Calu3 (cell line): ENCODE results near the gene BCOR. TPM values are rescaled to one million over a fixed set of nuclear protein-coding genes. Genes with fewer than 3 reads are reported as not detected.

Experiments
- BruUV-seq: library from RNA; stranded (reverse); fragments of 400-500 nt; replicated peaks from 2 replicates; lab custom pipeline; 2021; lab: Mats Ljungman, UMichigan
- CTCF ChIA-PET: fragments of 300-600 bp; sonication (Branson Sonifier 250); formaldehyde crosslinking; loops from one replicate; lab custom pipeline; 2022; ENCODE audit warnings: antibody characterized with exemption; lab: Charles Lee
- DNase-seq: peaks from one replicate; pipeline ENCODE4 v3.0.0; 2022
- H3K27ac Mint-ChIP-seq: one replicate; pipeline ENCODE4 v1.8.0; 2022; ENCODE audit warnings: mixed read lengths; ENCODE audit not compliant: unreplicated experiment
- H3K27me3 Mint-ChIP-seq: one replicate; pipeline ENCODE4 v1.8.0; 2022; ENCODE audit warnings: mixed read lengths; ENCODE audit not compliant: unreplicated experiment
- H3K36me3 Mint-ChIP-seq: one replicate; pipeline ENCODE4 v1.8.0; 2022; ENCODE audit warnings: mild to moderate bottlenecking, moderate library complexity, mixed read lengths; ENCODE audit not compliant: insufficient read depth, unreplicated experiment
- H3K4me1 Mint-ChIP-seq: one replicate; pipeline ENCODE4 v1.8.0; 2022; ENCODE audit warnings: mild to moderate bottlenecking, low read depth, mixed read lengths; ENCODE audit not compliant: unreplicated experiment
- H3K4me3 Mint-ChIP-seq: one replicate; pipeline ENCODE4 v1.8.0; 2022; ENCODE audit warnings: mild to moderate bottlenecking, low read depth, moderate library complexity, mixed read lengths; ENCODE audit not compliant: unreplicated experiment
- H3K9me3 Mint-ChIP-seq: one replicate; pipeline ENCODE4 v1.8.0; 2022; ENCODE audit warnings: low read depth, mixed read lengths; ENCODE audit not compliant: unreplicated experiment
- CTCF ChIP-seq: fragments of 200-600 bp; IDR thresholded peaks from one replicate; pipeline ENCODE4 v1.8.0; 2022; ENCODE audit warnings: antibody characterized with exemption; ENCODE audit not compliant: unreplicated experiment
- intact Hi-C: fragments of 100-400 bp; cut with micrococcal nuclease; formaldehyde crosslinking; loops from one replicate; pipeline ENCODE4 v1.10.0; 2022; ENCODE audit not compliant: unreplicated experiment
- total RNA-seq: library from RNA; stranded (reverse); gene quantifications from 2 replicates; pipeline ENCODE4 v1.2.3, GENCODE V29; 2022

The BCOR gene
- total RNA-seq, 1 experiment from 2014 or later, result 21.1 TPM

- no peak for TF ChIP-seq CTCF
- no peak overlapping the region for H3K27ac Mint-ChIP-seq
- peaks cover 24% of the 10 kb centered on the region for H3K27me3 Mint-ChIP-seq
- DNase-seq, result no peak
- CTCF ChIA-PET, result interaction anchor here (0.7 kb wide), 1 partner anchor 71 kb away, joined by 3 read pairs; no protein-coding TSS in a partner anchor
- peak overlapping the region; percentile 83 for H3K4me3 Mint-ChIP-seq
- H3K36me3 Mint-ChIP-seq, result peaks cover 53% of the 10 kb centered on the region
- peaks cover 39% of the 10 kb centered on the region for H3K4me1 Mint-ChIP-seq
- H3K9me3 Mint-ChIP-seq, result no peaks in the 10 kb centered on the region
- BruUV-seq, result no TSS peak
- intact Hi-C loops, result loop anchor here (10.0 kb wide), 1 partner anchor 279 kb away; no protein-coding TSS in a partner anchor
Observed at GRCh38 chrX:40093586-40093985, 4.2 kb downstream of the BCOR start.

DNA sequence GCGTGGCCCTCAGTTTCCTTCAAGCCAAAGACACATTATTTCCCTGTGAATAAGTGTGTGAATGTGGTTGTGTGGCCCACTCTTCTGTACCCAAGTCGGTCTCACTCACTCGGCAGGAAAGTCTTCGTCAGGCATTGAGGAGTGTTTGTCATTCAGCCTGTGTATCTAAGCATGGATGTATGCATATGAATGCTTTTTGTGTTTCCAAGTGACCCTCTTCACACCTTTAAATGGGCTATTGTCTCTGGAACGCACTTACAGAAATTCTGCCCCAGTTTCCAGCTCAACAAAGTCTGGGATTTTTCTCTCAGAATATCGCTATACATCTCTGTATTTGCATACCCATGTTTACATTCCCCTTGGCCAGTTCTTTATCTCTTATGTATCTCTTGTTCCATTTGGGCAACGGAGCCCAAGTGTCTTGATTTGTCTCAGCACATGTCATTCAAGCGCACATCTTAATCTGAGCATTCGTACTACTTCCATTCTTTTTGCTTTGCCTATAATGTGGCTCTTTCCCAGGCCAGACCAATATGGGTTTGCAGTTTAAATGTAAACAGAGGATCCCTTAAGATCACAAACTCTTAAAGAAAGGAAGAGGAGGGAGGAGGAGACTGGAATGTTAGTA is 4.8 kb downstream of the BCOR start:
- TSS peak; percentile 9 for BruUV-seq
- peak overlapping the region; percentile 36 for H3K4me3 Mint-ChIP-seq
- no peak for DNase-seq
- intact Hi-C loops, result loop anchor here (10.0 kb wide), 1 partner anchor 278 kb away; no protein-coding TSS in a partner anchor
- H3K4me1 Mint-ChIP-seq, result peaks cover 39% of the 10 kb centered on the region
- CTCF ChIA-PET, result interaction anchor here (0.7 kb wide), 1 partner anchor 71 kb away, joined by 3 read pairs; no protein-coding TSS in a partner anchor
- H3K9me3 Mint-ChIP-seq, result no peaks in the 10 kb centered on the region
- peaks cover 24% of the 10 kb centered on the region for H3K27me3 Mint-ChIP-seq
- no peak overlapping the region for H3K27ac Mint-ChIP-seq
- TF ChIP-seq CTCF, result no peak
- H3K36me3 Mint-ChIP-seq, result peaks cover 49% of the 10 kb centered on the region

DNA sequence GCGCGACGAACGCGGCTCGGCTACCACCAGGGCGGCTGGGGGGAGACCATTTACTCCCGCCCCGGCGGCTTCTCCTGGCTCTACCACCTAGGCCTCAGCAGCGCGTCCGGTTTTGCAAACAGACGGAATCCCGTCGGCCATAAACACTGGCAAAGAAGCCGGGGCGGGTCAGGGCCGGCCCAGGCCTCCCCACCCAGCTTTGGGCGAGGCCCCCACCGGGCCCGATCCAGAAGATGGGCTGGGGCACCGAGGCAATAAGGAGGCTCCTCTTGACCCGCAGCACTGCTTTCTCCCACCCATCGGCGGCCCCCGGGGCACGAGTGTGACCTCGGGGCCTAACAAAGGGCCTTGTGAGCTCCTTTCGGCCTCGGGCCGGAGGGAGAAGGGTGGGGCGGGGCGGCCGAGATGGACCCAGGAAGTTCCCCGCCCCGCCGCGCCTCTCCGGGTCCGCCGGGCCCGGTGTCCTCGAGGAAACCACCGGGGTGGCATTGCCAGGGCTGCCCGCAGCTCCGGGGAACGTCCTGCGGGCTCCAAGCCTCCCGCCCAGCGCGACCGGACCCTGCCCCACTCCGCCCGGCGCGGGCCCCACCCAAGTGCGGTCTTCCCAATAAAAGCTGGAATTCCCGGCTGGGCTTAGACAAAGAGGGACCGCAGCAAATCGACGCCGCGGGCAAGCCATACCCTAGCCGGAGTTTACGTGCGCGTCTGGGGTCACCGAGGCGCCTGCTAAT is 5.9 kb downstream of the BCOR start:
- no peak overlapping the region for H3K27ac Mint-ChIP-seq
- no peak for TF ChIP-seq CTCF
- no TSS peak for BruUV-seq
- H3K27me3 Mint-ChIP-seq, result peaks cover 24% of the 10 kb centered on the region
- peaks cover 39% of the 10 kb centered on the region for H3K36me3 Mint-ChIP-seq
- H3K4me3 Mint-ChIP-seq, result peak overlapping the region; percentile 36
- peaks cover 39% of the 10 kb centered on the region for H3K4me1 Mint-ChIP-seq
- DNase-seq, result peak; percentile 21
- no peaks in the 10 kb centered on the region for H3K9me3 Mint-ChIP-seq
- intact Hi-C loops, result loop anchor here (10.0 kb wide), 1 partner anchor 277 kb away; no protein-coding TSS in a partner anchor
- CTCF ChIA-PET, result no interaction called here

GRCh38 chrX:40090961-40091360 is 6.8 kb downstream of the BCOR start:
- TF ChIP-seq CTCF, result no peak
- intact Hi-C loops, result loop anchor here (10.0 kb wide), 1 partner anchor 276 kb away; no protein-coding TSS in a partner anchor
- no peak overlapping the region for H3K27ac Mint-ChIP-seq
- H3K9me3 Mint-ChIP-seq, result no peaks in the 10 kb centered on the region
- H3K4me3 Mint-ChIP-seq, result peak overlapping the region; percentile 47
- BruUV-seq, result no TSS peak
- DNase-seq, result no peak
- H3K27me3 Mint-ChIP-seq, result peaks cover 24% of the 10 kb centered on the region
- CTCF ChIA-PET, result no interaction called here
- H3K36me3 Mint-ChIP-seq, result peaks cover 31% of the 10 kb centered on the region
- H3K4me1 Mint-ChIP-seq, result peaks cover 39% of the 10 kb centered on the region
